ENCODE measurements around the gene HNRNPA0. TPM values are rescaled to one million over a fixed set of nuclear protein-coding genes. Genes with fewer than 3 reads are reported as not detected.
"Not testable (repeated sequence)": the region's sequence is repeated elsewhere in the genome, so short reads cannot be mapped to it uniquely, and the experiment has no call there.

Gene HNRNPA0
- total RNA-seq: 10.2 and 15.0 TPM in 2 replicates

DNA sequence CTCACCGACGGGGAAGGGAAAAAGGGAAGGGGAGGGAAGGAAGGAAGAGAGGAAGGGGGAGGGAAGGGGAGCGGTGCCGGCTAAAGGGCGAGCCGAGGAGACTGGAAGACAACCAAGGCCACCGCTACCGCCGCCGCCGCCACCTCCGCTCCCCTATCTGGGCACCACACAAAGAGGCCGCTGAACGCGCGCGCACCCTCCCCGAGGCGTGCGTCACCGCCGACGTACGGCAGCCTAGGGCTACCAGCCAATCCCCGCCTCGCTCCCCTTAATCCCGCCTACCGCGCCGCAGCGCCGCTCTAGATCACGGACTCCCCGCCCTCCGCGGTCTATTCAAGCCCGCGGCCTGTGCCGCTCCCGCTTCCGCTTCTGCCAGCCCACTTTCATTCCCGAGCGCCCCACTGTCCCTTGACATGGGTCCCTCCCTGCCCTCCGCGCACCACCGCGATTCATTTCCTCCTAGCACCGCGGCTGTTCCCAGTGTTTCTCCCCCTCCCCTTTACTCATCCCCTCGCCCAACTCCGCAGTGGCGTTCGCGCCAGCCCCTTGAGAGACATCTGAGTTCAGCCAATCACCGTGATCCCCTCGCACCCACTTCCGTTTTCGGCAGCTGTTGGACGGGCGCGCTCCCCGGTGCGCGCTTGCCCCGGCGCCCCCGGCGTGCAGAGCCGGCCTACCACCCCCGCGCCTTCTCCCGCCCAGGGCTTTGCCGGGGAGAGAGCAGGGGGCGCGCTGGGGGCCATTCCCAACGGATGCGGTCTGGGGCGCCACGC is at the start of gene HNRNPA0:
Gene HNRNPA0 (minus strand): TSS at position 176 of the 773 bp plus-strand sequence. CDS start 297 bp downstream, outside the sequence.
- peak; percentile 89 for DNase-seq (ENCODE audit: extremely low read depth, low read depth, low spot score)

DNA sequence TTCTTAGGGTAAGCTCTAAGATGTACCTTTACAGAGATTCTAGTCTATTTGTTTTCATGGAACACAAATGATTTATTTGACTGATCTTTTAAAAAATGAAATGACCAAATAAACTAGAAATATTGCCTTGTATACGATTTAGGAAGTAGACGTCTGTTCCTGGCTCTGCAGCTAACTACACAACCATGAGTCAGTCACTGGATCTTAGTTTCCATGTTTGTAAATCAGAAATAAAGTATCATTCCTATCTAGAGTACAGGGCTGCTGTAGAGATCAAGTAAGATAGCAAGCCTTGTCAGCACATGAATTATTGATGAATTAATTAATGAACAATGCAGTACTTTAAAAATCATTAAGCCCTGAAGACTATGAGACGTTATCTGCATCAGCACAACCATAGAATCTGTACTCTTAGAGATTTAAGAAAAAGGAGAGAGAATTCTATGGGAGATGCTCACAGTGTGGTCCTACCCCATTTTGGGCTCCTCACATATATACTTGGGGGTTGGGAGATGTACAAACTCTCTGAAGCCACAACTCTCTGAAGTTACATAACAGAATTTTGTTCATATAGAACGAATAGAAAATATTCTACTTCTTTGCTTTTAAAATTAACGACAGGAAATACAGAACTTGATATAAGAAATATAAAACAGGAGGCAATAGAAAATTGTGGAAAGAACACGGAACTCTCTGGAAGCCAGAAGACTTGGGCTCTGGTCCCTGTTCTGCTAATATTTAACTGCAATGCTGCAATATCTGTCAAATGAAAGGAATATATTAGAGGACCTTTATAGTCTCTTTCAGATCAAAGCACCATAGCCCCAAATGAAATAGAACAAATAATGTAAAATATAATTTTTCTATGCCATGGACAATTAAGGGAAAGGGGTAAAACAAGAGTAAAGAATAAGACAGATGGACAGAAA is 48.4 kb upstream of the HNRNPA0 start:
- no peak for DNase-seq (ENCODE audit: extremely low read depth, low read depth, low spot score)

DNA sequence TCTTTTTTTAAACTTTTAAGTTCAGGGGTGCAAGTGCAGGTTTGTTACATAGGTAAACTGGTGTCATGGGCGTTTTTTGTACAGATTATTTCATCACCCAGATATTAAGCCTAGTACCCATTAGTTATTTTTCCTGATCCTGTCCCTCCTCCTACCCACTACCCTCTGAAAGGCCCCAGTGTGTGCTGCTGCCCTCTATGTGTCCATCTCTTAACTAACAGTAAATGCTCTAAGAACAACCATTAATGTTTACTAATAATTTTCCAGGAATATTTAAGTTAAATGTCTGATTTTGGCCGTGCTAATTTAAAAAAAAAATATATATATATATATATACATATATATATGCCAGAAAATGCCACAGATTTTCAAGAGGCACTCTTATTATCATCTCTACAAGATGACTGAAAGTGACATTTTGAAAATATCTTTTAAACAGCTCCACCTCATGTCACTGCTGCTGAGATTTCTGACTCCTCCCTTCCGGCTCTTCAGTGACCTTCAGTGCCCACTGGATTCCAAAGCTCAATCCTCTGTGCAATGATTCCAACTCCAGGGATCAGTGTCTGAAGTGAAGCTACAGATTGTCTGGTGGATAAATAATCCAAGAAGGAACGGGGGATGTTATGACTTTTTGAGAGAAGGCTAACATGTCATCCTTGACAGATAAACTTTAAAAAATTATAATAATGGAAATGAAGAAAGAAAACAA is 46.7 kb upstream of the HNRNPA0 start:
- DNase-seq (ENCODE audit: extremely low read depth, low read depth, low spot score): no peak

DNA sequence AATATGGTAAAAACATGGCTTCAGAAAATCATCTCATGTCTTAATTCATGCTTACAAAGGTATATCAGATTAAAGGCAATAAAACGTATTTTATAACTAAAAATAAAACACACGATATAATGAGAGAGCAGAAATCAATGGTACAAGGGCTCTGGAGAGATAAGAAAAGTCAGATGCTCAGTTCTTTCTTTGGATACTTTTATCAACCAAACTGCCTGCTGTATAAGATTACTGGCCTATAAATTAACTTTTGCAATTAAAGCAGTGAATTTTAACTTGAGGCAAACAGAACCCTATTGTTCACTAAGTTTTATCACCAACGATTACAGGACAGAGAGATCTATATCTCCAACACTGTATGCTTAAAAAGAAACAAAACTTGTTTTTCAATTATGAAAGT is 42.1 kb upstream of the HNRNPA0 start:
- no peak for DNase-seq (ENCODE audit: extremely low read depth, low read depth, low spot score)

DNA sequence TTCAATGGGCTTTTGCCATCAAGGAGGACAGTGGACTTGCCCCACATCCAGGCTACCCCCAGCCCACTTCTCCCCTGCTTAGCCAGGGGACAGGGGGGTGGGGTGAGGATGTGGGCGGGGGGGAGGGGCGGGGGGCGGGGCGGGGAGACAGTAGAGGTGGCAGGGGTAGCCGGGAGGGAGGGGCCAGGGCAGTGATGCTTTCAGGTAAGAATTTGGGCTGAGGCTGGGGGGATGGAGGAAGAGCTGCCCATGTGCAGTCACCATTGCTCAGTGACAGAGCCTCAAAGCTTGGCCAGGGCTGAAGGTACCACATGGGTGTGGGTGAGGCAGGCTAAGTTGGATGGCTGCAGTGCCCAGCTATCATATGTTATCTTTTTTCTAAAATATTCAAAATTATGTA is 40.7 kb upstream of the HNRNPA0 start:
- DNase-seq (ENCODE audit: extremely low read depth, low read depth, low spot score): no peak

DNA sequence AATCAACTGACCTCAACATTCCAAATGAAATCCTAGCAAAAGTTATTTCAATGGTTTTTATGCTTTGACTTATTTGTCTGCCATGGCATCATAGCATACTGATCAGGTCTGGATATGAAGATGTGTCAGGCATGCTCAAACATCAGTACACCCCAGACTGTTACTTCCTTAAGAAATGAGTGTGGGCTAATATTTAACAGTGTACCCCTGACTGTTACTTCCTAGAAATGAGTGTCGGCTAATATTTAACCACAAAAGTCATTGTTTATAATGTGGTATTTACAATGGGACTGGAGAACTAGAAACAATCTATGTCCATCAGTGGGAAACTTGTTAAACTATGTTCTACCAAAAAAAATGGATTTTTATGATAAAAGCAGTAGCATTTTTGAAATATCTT is 38.1 kb upstream of the HNRNPA0 start:
- DNase-seq (ENCODE audit: extremely low read depth, low read depth, low spot score): no peak

DNA sequence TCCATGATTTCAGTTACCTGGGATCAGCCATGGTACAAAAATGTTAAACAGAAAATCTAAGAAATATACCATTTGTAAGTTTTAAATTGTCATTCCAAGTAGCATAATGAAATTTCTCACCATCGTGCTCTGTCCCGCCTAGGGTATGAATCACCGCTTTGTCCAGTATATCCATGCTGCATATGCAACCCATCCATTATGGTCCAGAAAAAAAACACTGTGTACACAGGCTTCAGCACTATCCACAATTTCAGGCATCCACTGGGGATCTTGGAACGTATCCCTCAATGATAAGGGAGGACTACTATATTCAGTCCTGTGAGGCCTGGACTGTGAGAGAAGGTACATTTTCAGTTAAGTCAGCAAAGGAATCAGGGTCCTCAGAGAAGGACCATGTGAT is 37.6 kb upstream of the HNRNPA0 start:
- no peak for DNase-seq (ENCODE audit: extremely low read depth, low read depth, low spot score)

DNA sequence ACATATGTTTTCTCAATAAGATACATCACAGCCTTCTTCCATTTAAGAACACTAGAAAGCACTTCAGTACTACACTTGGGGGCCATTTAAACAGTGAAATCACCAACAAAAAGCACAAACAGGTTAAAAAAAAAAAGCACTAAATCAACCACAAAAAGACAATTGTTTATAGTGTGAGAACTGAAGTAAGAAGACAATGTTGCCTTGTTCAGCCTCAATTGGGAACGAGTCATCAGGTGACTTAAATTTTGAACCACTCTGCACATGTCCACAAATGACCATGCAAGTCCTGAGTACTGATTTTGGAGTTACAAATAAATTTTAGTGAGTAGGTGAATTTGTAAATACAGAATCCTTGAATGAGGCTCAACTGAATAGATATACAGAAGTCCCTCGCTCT is 37.2 kb upstream of the HNRNPA0 start:
- no peak for DNase-seq (ENCODE audit: extremely low read depth, low read depth, low spot score)

DNA sequence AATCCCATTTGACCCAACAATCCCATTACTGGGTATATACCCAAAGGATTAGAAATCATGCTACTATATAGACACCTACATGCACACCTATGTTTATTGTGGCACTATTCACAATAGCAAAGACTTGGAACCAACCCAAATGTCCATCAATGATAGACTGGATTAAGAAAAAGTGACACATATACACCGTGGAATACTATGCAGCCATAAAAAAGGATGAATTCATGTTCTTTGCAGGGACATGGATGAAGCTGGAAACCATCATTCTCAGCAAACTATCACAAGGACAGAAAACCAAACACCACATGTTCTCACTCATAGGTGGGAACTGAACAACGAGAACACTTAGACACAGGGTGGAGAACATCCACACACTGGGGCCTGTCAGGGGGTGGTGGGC is 34.4 kb upstream of the HNRNPA0 start:
- not testable (repeated sequence) for DNase-seq (ENCODE audit: extremely low read depth, low read depth, low spot score)

DNA sequence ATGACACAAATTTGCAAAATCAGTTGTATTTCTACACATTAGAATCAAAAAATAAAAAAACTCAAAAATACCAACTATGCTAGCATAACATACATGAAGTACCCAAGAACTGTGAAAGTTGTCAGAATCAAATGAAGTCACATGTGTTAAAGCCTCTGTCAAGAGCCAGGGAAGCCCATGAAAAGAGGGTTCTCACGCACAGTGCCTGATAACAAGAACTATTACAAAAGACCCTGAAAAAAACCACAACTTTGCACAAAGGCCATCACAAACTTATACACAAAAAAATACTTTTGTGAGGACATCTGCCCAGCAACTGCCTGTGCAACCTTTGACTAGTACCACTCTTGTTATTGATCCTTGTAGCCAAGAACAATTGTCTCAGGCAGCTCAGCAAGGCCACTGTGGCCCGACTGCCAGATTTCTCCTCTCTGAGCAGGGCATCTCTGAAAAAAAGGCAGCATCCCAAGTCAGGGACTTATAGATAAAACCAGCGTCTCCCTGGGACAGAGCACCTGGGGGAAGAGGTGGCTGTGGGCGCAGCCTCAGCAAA is 28.9 kb upstream of the HNRNPA0 start:
- DNase-seq (ENCODE audit: extremely low read depth, low read depth, low spot score): no peak

DNA sequence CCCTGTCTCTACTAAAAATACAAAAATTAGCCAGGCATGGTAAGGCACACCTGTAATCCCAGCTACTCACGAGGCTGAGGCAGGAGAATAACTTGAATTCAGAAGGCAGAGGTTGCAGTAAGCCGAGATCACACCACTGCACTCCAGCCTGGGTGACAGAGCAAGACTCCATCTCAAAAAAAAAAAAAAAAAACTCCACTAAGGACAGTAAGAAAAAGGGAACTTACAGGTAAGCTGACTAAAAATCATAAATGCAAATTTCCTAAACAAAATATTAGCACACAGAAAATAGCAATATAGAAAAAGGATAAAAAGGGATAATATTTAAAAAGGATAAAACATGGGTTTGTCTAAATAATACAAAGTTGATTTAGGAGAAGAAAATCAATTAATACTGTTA is 27.9 kb upstream of the HNRNPA0 start:
- no peak for DNase-seq (ENCODE audit: extremely low read depth, low read depth, low spot score)

DNA sequence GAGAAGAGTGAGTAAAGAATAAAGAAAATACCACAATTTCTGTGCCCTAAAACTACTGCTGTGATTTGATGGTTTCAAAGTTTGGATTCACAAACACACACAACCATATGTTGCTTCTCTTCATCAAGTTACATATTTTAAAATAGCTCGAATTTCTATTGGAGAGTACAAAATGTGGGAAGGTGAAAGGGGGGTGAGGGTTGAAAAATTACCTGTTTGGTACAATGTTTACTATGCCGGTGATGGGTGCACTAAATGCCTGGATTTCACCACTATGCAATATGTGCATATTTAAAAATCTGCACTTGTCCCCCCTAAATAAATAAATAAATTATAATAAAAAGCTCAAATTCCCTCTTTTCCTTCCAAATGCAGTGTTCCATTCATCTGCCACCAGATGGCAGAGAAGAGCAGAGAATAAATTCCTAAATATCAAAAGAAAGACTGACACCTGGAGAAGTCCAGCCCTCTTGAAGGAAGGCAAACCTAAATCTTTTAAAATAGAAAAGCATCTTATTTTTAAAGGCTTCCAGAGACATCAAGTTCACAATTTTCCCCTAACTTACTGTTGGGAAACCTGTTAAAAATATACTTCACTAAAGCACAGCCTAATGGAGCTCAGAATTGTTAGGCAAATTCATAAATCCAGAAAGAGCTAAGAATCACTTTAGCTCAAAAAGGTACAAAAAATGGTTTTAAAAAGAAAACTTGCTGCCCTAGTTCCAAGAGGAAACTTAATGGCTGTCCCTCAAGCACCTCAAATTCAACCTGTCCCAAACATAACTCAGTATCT is 24.8 kb upstream of the HNRNPA0 start:
- peak; percentile 48 for DNase-seq (ENCODE audit: extremely low read depth, low read depth, low spot score)

DNA sequence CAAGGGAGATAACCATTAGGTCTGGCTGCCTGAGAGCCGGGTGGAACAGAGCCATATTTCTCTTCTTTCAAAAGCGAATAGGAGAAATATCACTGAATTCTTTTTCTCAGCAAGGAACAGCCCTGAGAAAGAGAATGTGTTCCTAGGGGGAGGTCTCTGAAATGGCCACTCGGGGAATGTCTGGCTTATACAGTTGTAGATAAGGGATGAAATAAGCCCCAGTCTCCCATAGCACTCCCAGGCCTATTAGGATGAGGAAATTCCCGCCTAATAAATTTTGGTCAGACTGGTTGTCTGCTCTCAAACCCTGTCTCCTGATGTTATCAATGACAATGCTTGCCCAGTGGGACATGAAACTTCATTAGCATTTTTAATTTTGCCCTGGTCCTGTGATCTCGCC is 13.8 kb upstream of the HNRNPA0 start:
- not testable (repeated sequence) for DNase-seq (ENCODE audit: extremely low read depth, low read depth, low spot score)

DNA sequence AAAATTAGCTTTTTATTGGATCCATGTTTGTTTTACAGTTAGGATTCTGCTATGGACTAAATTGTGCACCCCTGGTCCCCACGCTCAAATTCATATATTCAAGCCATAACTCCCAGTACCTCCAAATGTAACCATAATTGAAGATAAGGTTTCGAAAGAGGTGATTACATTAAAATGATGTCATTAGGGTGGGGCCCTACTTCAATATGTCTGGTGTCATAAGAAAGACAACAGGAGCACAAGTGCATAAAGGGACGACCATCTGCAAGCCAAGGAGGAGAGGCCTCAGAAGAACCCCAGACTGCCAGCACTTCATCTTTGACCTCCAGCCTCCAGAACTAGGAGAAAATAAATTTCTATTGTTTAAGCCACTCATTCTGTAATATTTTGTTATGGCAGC is 7.4 kb upstream of the HNRNPA0 start:
- no peak for DNase-seq (ENCODE audit: extremely low read depth, low read depth, low spot score)

DNA sequence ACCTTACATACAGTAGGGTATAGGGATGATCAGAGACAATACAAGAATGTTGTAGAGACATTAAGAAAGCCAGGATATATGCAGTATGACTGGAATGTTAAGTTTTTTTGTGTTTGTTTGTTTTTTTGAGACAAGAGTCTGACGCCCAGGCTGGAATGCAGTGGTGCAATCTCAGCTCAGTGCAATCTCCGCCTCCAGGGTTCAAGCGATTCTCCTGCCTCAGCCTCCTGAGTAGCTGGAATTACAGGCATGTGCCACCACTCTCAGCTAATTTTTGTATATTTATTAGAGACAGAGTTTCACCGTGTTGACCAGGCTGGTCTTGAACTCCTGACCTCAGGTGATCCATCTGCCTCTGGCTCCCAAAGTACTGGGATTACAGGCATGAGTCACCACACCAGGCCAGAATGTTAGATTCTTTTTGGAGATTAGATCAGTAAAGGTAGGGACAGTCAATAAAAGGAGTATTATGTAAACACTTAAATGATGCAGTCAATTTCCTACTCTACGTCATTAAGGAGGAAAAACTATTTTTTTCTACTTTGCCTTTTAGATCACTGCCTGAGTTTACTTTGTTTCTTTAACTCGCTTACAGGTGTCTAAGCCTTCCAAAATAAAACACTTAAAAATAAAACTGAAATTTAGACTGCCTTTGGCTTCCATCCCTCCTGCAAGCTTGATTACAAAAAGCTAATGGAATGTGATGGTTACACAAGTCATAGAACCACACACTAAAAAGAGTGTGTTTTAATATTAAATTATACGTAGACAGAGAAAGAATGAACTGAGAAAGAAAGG is 6.8 kb upstream of the HNRNPA0 start:
- DNase-seq (ENCODE audit: extremely low read depth, low read depth, low spot score): no peak

DNA sequence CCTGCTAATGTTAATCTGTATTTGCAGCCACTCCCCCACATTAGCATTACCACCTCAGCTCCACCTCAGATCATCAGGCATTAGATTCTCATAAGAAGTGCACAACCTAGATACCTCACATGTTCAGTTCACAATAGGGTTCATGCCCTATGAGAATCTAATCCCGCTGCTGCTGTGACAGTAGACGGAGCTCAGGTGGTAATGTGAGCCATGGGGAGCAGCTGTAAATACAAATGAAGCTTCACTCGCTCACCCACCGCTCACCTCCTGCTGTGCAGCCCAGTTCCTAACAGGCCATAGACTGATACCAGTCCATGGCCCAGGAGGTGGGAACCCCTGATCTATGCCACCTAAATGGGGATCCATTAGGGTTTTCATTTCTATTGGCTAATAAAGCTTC is 6.1 kb upstream of the HNRNPA0 start:
- DNase-seq (ENCODE audit: extremely low read depth, low read depth, low spot score): no peak

DNA sequence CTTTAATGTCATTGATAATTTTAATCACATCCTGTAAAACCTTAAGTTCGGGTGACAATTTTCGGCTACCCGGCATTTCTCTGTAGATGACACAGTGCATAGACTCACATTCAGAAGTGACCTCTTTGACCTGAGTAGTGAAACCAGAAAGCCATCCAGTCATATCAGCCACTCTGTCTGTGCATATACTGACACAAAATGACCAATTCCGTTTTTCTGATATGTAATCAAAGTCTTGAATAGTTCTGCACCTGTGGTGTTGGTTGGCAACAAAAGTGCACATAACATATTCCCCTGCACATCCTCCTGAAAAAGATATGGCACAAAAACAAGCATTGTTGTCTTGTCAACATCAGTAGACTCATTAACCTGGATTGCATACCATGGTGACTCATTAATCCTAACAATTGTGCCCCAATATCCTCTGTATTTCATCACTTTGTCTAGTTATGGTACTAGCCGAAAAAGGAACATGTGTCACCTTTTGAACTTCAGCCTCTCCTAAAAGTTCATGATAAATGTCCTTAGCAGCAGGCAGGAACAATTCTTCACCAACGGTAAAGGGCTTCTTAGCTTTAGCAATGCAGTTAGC is 4.6 kb upstream of the HNRNPA0 start:
- no peak for DNase-seq (ENCODE audit: extremely low read depth, low read depth, low spot score)

DNA sequence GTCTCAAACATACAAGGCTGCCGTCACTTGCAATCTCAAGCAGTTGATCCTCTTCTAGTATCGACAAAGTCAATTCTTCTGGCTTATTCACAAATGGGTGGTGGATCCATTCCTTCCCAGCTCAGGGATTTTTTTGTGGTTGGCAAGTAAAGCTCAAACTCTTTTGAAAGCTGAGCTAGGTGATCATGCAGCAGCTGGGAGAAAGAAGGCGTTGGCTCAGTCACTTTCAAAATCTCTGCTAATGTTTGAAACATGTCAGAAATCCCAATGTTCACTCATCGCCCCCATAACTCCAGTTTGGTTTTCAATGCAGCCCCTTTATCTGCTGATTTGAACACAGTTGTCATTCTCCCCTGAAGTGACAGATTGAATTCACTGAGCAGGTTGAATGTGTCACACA is 4.0 kb upstream of the HNRNPA0 start:
- DNase-seq (ENCODE audit: extremely low read depth, low read depth, low spot score): no peak

DNA sequence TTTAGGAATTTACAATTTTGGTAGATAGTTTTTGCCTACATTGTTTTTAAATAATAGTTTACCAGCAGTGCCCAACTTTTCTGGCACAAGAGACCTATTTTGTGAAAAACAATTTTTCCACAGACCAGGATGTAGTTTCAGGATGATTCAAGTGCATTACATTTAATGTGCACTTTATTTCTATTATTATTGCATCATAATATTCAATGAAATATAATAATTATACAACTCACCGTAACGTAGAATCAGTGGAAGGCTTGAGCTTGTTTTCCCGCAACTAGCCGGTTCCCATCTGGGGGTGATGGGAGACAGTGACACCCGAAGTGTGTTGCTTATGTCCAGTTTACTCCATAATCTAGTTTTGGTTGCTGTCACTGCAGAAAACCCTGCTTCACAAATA is 3.5 kb upstream of the HNRNPA0 start:
- DNase-seq (ENCODE audit: extremely low read depth, low read depth, low spot score): no peak

All from glomerular endothelial cell (primary cell).